ENCODE results near the gene SUPT6H. TPM values are rescaled to one million over a fixed set of nuclear protein-coding genes. Genes with fewer than 3 reads are reported as not detected.

The SUPT6H gene
- total and polyA plus RNA-seq, 2 donors (not counting 3 experiments of a cell fraction or from before 2014, with no cell fraction given), result 33.9 to 79.2 TPM

DNA sequence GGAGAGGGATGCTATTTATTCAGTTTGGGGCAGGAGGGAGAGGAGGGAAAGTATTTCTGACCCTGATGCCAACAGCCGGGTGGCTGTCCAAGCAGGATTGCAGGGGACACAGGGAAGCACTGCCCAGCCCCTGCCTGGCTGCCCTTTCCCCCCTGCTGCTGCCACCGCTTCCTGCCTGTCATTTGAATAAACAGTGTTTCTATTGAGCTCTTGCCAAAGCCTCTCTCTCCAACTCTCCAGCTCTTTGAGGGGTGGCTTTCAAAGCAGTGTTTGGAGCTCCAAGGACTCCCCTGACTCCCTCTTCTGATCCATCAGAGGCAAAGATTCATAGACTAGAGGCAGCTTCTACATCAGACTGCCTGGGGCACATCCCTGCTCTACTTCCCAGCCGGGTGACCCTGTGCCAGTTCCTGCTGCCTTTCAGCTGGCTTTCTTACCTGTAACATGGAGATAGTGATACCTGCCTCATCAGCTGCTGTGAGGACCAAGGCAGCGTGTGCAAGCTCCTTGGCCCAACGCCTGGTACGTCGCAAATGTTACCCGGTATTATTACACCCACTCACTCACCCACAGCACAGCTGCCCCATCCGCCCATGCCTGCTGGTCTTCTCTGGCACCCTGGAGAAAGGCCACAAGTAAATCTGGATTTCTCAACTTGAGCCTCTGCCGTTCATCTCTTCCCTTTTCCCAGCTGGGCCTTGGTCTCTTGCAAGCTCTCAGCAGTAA, 40.2 kb downstream of the SUPT6H start:
- no peak overlapping the region for H2AFZ ChIP-seq (ENCODE audit: low read depth, low read length)
- no peaks in the 10 kb centered on the region for H3K9me3 ChIP-seq (replicated peaks; ENCODE audit: control insufficient read depth, insufficient read depth, low read length)
- H3K36me3 ChIP-seq (ENCODE audit: control insufficient read depth in 2 of 2, extremely low read depth in 1 of 2, insufficient read depth in 2 of 2, low read length in 2 of 2), result peaks cover 15 to 66% of the 10 kb centered on the region in 2 experiments
- no peak overlapping the region for H3K4me3 ChIP-seq (replicated peaks in 1 of 3; ENCODE audit: insufficient read depth in 1 of 3, low read depth in 1 of 3, low read length in 3 of 3)
- H3K27me3 ChIP-seq (ENCODE audit: control insufficient read depth in 2 of 2, insufficient read depth in 2 of 2, low read length in 2 of 2), result no peaks in the 10 kb centered on the region
- FAIRE-seq, result no peak
- H3K79me2 ChIP-seq (ENCODE audit: control insufficient read depth, insufficient read depth, low read length), result no peaks in the 10 kb centered on the region
- no TSS peak for BruUV-seq (replicated peaks)
- H3K4me2 ChIP-seq (ENCODE audit: insufficient read depth, low read length), result no peak overlapping the region
- CTCF ChIA-PET, result interaction anchor here (0.7 to 1.6 kb wide), 6 partner anchors 9 to 415 kb away, joined by 3 to 10 read pairs (median 4); partner anchors contain the start of genes BLTP2 and PROCA1
- H4K20me1 ChIP-seq (replicated peaks; ENCODE audit: control insufficient read depth, extremely low read depth, insufficient read depth, low read length), result no peaks in the 10 kb centered on the region
- dilution Hi-C loops (cut with MboI; ENCODE audit: extremely low pct_ligation_motif_present, low sequenced_read_pairs), result no loop called here
- no peaks in the 10 kb centered on the region for H3K4me1 ChIP-seq (ENCODE audit: control insufficient read depth, extremely low read depth, insufficient read depth, low read length)
- no peak for TF ChIP-seq GATA2 (IDR thresholded peaks at IDR 0.05; ENCODE audit: insufficient read depth, insufficient read length, low read depth, low read length)
- no peak for TF ChIP-seq MYC (IDR thresholded peaks at IDR 0.05; ENCODE audit: low read depth, low read length)
- TF ChIP-seq EZH2 (IDR thresholded peaks at IDR 0.05; ENCODE audit: borderline replicate concordance, low read depth, low read length, severe bottlenecking), result no peak
- TF ChIP-seq POLR2A (IDR thresholded peaks at IDR 0.05; ENCODE audit: low read depth, low read length), result no peak
- H3K27ac ChIP-seq (ENCODE audit: insufficient read depth, low read depth, low read length), result no peak overlapping the region
- no peaks in the 10 kb centered on the region for H3K9me1 ChIP-seq (replicated peaks; ENCODE audit: control insufficient read depth, extremely low read depth, insufficient read depth, low read length)
- intact Hi-C loops (cut with micrococcal nuclease), result no loop called here
- POLR2A ChIA-PET, result no interaction called here
- DNase-seq (ENCODE audit: low read depth, low spot score), result no peak
- H3K9ac ChIP-seq (replicated peaks; ENCODE audit: extremely low read depth, insufficient read depth, low read length), result no peak overlapping the region

DNA sequence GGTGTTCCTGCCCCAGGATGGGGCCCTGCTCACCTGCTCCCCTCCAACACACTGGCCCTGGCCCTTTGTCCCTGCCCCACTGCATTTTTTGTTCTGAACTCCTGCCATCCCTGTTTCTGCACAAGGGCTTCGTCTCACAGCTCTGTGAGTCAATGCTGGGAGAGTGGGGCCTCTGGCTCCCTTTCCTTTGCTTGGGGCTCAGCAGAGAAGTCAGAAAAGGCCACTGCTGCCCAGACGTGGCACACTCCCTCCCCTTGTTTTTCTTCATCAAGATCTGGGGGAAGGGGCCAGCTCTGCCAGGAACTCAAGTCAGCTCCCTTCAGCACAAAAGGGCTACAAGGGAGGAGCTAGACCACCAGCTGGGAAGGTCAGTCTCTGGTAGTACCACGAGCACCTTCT, 40.7 kb downstream of the SUPT6H start:
- ChIA-PET POLR2A (no interaction called here), CTCF (interaction anchor here (1.1 to 1.6 kb wide), 3 partner anchors 8 to 414 kb away, joined by 3 to 10 read pairs (median 4); partner anchors contain the start of gene PROCA1)
- no peak for TF ChIP-seq MAX (IDR thresholded peaks at IDR 0.05; ENCODE audit: insufficient read depth, insufficient read length)
- TF ChIP-seq MYC (IDR thresholded peaks at IDR 0.05; ENCODE audit: low read depth, low read length), result no peak
- TF ChIP-seq FOS (IDR thresholded peaks at IDR 0.05; ENCODE audit: borderline replicate concordance, insufficient read depth, low read length), result no peak
- no peak for TF ChIP-seq GATA2 (IDR thresholded peaks at IDR 0.05; ENCODE audit: insufficient read depth, insufficient read length, low read depth, low read length)
- TF ChIP-seq CTCF (IDR thresholded peaks at IDR 0.05; ENCODE audit: extremely low read depth in 1 of 2, insufficient read depth in 1 of 2, low read depth in 1 of 2, low read length in 2 of 2), result no peak
- no peak for TF ChIP-seq POLR2AphosphoS5 (IDR thresholded peaks at IDR 0.05; ENCODE audit: insufficient read depth, low read depth, low read length)
- TF ChIP-seq JUN (IDR thresholded peaks at IDR 0.05; ENCODE audit: borderline replicate concordance, insufficient read depth, insufficient read length, low read depth), result no peak
- no peak for TF ChIP-seq EZH2 (IDR thresholded peaks at IDR 0.05; ENCODE audit: borderline replicate concordance, low read depth, low read length, severe bottlenecking)
- TF ChIP-seq POLR2A (IDR thresholded peaks at IDR 0.05; ENCODE audit: low read depth, low read length), result no peak
- Histone ChIP-seq H4K20me1 (replicated peaks; ENCODE audit: control insufficient read depth, extremely low read depth, insufficient read depth, low read length) (no peaks in the 10 kb centered on the region), H3K27ac (ENCODE audit: insufficient read depth, low read depth, low read length) (no peak overlapping the region), H3K9me1 (replicated peaks; ENCODE audit: control insufficient read depth, extremely low read depth, insufficient read depth, low read length) (no peaks in the 10 kb centered on the region), H3K27me3 (ENCODE audit: control insufficient read depth in 2 of 2, insufficient read depth in 2 of 2, low read length in 2 of 2) (no peaks in the 10 kb centered on the region), H3K4me2 (ENCODE audit: insufficient read depth, low read length) (no peak overlapping the region), H3K9me3 (replicated peaks; ENCODE audit: control insufficient read depth, insufficient read depth, low read length) (no peaks in the 10 kb centered on the region), H3K36me3 (ENCODE audit: control insufficient read depth in 2 of 2, extremely low read depth in 1 of 2, insufficient read depth in 2 of 2, low read length in 2 of 2) (peaks cover 15 to 62% of the 10 kb centered on the region in 2 experiments), H3K4me3 (replicated peaks in 1 of 3; ENCODE audit: insufficient read depth in 1 of 3, low read depth in 1 of 3, low read length in 3 of 3) (no peak overlapping the region), H2AFZ (ENCODE audit: low read depth, low read length) (no peak overlapping the region), H3K9ac (replicated peaks; ENCODE audit: extremely low read depth, insufficient read depth, low read length) (no peak overlapping the region), H3K4me1 (ENCODE audit: control insufficient read depth, extremely low read depth, insufficient read depth, low read length) (no peaks in the 10 kb centered on the region), H3K79me2 (ENCODE audit: control insufficient read depth, insufficient read depth, low read length) (no peaks in the 10 kb centered on the region)
- no TSS peak for BruUV-seq (replicated peaks)
- dilution Hi-C loops (cut with MboI; ENCODE audit: extremely low pct_ligation_motif_present, low sequenced_read_pairs), result no loop called here
- intact Hi-C loops (cut with micrococcal nuclease), result no loop called here
- FAIRE-seq (no peak), DNase-seq (ENCODE audit: low read depth, low spot score) (no peak)

Measured in endothelial cell of umbilical vein (primary cell).